Heart left ventricle (tissue), 13 donors: ENCODE data around the gene FAM111A.
"Not testable (repeated sequence)": the region's sequence is repeated elsewhere in the genome, so short reads cannot be mapped to it uniquely, and the experiment has no call there.

Experiments
- CTCF ChIP-seq, 12 donors: fragments of 200-600 bp; sonication (generic) in 4 of 12; IDR thresholded peaks; one replicate each; pipeline versions ENCODE4 v1.5.0 to v1.8.0; 2018 to 2022; ENCODE audit warnings: antibody characterized with exemption in 12 of 12, mild to moderate bottlenecking in 5 of 12
- POLR2A ChIP-seq, 2 donors: fragments of 450-650 bp; IDR thresholded peaks; one replicate each; pipeline ENCODE4 v1.6.1; 2017; ENCODE audit warnings: antibody characterized with exemption in 2 of 2, mild to moderate bottlenecking in 2 of 2, moderate library complexity in 2 of 2
- donor health status: ischemic (EF 13 %, LVEDD 7.1; RV severe dilation, severe dysfunction).
- donor health status: DM: no; HTN: yes; CAD: no.
- donor health status: DM: no; HTN: no; CAD: no.
- donor health status: ischemic (EF 25% LVEDD 6.9; RV normal size, moderate dysfunction).
- donor health status: ischemic (EF 25% LVEDD 5.7; RV mildly dilated, moderate dysfunction).
- donor health status: ischemic (EF 35%, LVEDD 5.7; RV mildly dilated, moderate dysfunction).
- donor health status: nonischemic (EF 11% LVEDD 7.7; RV severe dilation, severe dysfunction).
- donor health status: DM: yes; HTN: yes; CAD: no.
- donor health status: PGD.
- donor health status: ischemic (EF 29% LVEDD 5.4; RV normal size, mild dysfunction).
- donor health status: nonischemic (EF 23%, LVEDD 6.1; RV moderate dilation, normal function).

DNA sequence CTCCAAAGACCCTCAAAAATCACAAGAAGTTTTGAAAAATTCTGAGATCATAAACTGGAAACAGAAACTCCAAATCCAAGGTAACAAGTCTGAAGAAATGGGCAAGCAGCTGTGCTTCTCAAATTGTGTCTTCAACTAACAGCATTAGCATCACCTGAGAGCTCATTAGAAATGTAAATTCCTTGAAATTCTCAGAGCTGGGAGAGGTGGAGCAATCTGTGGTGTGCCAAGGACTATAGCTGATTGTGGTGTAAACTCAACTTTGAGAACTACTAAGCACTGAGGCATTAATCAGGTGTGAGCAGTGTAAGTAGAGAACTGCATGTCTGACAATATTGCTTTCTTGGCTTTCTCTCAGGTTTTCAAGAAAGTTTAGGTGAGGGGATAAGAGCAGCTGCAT, 49.1 kb upstream of the FAM111A start:
- not testable (repeated sequence) for TF ChIP-seq CTCF, POLR2A (IDR thresholded peaks at IDR 0.05)
